Body of pancreas (tissue), 4 donors: ENCODE data around the gene BCAR1.
A peak's percentile ranks its signal among the peaks of the same experiment; 100 is the strongest.

Source experiments
- POLR2A ChIP-seq, 3 donors: fragments of 450-650 bp; IDR thresholded peaks; one replicate each; pipeline ENCODE4 v1.6.1; 2016; ENCODE audit warnings: antibody characterized with exemption in 3 of 3, mild to moderate bottlenecking in 2 of 3
- TF ChIP-seq, protein P1 (sequence below), 7 experiments: fragments of 450-650 bp in 4 of 7; fragments of 200-600 bp in 3 of 7; sonication (generic) in 3 of 7; IDR thresholded peaks; one replicate each; pipeline ENCODE4 v1.5.1; 2016 to 2019; ENCODE audit warnings: antibody characterized with exemption in 7 of 7

DNA sequence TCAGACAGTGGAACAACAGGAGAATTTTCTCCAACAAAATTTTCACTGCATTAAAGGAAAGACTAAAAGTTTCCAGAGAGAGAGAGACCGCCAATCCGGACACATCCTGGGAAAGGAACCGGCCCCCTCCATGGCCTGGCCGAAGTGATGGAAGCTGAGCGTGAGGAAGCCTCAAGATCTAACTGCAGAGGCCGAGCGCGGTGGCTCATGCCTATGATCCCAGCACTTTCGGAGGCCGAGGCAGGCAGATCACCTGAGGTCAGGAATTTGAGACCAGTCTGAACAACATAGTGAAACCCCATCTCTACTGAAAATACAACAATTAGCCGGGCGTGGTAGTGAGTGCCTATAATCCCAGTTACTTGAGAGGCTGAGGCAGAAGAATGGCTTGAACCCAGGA lies 48.3 kb downstream of the BCAR1 start:
- TF ChIP-seq, protein P1, sequence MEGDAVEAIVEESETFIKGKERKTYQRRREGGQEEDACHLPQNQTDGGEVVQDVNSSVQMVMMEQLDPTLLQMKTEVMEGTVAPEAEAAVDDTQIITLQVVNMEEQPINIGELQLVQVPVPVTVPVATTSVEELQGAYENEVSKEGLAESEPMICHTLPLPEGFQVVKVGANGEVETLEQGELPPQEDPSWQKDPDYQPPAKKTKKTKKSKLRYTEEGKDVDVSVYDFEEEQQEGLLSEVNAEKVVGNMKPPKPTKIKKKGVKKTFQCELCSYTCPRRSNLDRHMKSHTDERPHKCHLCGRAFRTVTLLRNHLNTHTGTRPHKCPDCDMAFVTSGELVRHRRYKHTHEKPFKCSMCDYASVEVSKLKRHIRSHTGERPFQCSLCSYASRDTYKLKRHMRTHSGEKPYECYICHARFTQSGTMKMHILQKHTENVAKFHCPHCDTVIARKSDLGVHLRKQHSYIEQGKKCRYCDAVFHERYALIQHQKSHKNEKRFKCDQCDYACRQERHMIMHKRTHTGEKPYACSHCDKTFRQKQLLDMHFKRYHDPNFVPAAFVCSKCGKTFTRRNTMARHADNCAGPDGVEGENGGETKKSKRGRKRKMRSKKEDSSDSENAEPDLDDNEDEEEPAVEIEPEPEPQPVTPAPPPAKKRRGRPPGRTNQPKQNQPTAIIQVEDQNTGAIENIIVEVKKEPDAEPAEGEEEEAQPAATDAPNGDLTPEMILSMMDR (IDR thresholded peaks at IDR 0.05): no peak
- TF ChIP-seq POLR2A (IDR thresholded peaks at IDR 0.05): peak in 2 of 3 donors; percentile 10
